ENCODE results near the gene CAP2. TPM values are rescaled to one million over a fixed set of nuclear protein-coding genes. Genes with fewer than 3 reads are reported as not detected.

The CAP2 gene
- total RNA-seq, 1 experiment from 2014 or later = 37.0 TPM

- no peak for ATAC-seq
- intact Hi-C loops (cut with micrococcal nuclease; ENCODE audit: unreplicated experiment) (no loop called here), in situ Hi-C loops (cut with HindIII; ENCODE audit: low pct_unique_long_range_greater_than_20kb, low sequenced_read_pairs) (no loop called here)
- Histone ChIP-seq H3K9me3 (ENCODE audit: control insufficient read depth, insufficient read depth, low read depth, low read length) (peaks cover 16% of the 10 kb centered on the region), H3K36me3 (ENCODE audit: control insufficient read depth, insufficient read depth, low read length) (no peaks in the 10 kb centered on the region), H3K27ac (ENCODE audit: low read length) (no peak overlapping the region), H3K4me3 (ENCODE audit: low read depth in 2 of 2, low read length in 2 of 2) (no peak overlapping the region), H3K4me1 (ENCODE audit: control insufficient read depth, insufficient read depth, low read length) (no peaks in the 10 kb centered on the region), H3K27me3 (ENCODE audit: control insufficient read depth, insufficient read depth, low read length) (no peaks in the 10 kb centered on the region)
- no peak for DNase-seq (ENCODE audit: low read depth, low spot score)
- ChIA-PET CTCF (no interaction called here), POLR2A (no interaction called here)
- no peak for TF ChIP-seq CTCF (IDR thresholded peaks at IDR 0.05)
- TF ChIP-seq POLR2AphosphoS5 (IDR thresholded peaks at IDR 0.05; ENCODE audit: low read depth, low read length) = no peak
- TF ChIP-seq REST (IDR thresholded peaks at IDR 0.05; ENCODE audit: insufficient read depth in 1 of 2, low read depth in 2 of 2, low read length in 1 of 2) = no peak
- no peak for TF ChIP-seq TCF7L2 (IDR thresholded peaks at IDR 0.05; ENCODE audit: low read depth, low read length)
- TF ChIP-seq SIN3A (IDR thresholded peaks at IDR 0.05; ENCODE audit: borderline replicate concordance, insufficient read depth, low read depth, low read length) = no peak
- no TSS peak for BruUV-seq (replicated peaks)
Measured at GRCh38 chr6:17562636-17563035, 169.2 kb downstream of the CAP2 start.

GRCh38 chr6:17565399-17565798 is 172.0 kb downstream of the CAP2 start:
- DNase-seq (ENCODE audit: low read depth, low spot score) (no peak), ATAC-seq (no peak)
- no peaks in the 10 kb centered on the region for H3K27me3 ChIP-seq (ENCODE audit: control insufficient read depth, insufficient read depth, low read length)
- no TSS peak for BruUV-seq (replicated peaks)
- intact Hi-C loops (cut with micrococcal nuclease; ENCODE audit: unreplicated experiment) = no loop called here
- CTCF ChIA-PET = no interaction called here
- no peak overlapping the region for H3K27ac ChIP-seq (ENCODE audit: low read length)
- POLR2A ChIA-PET = no interaction called here
- H3K4me1 ChIP-seq (ENCODE audit: control insufficient read depth, insufficient read depth, low read length) = no peaks in the 10 kb centered on the region
- H3K4me3 ChIP-seq (ENCODE audit: low read depth in 2 of 2, low read length in 2 of 2) = no peak overlapping the region
- TF ChIP-seq TCF7L2 (IDR thresholded peaks at IDR 0.05; ENCODE audit: low read depth, low read length) = no peak
- TF ChIP-seq REST (IDR thresholded peaks at IDR 0.05; ENCODE audit: insufficient read depth in 1 of 2, low read depth in 2 of 2, low read length in 1 of 2) = no peak
- TF ChIP-seq POLR2AphosphoS5 (IDR thresholded peaks at IDR 0.05; ENCODE audit: low read depth, low read length) = no peak
- no peak for TF ChIP-seq CTCF (IDR thresholded peaks at IDR 0.05)
- TF ChIP-seq SIN3A (IDR thresholded peaks at IDR 0.05; ENCODE audit: borderline replicate concordance, insufficient read depth, low read depth, low read length) = no peak
- no peaks in the 10 kb centered on the region for H3K36me3 ChIP-seq (ENCODE audit: control insufficient read depth, insufficient read depth, low read length)
- in situ Hi-C loops (cut with HindIII; ENCODE audit: low pct_unique_long_range_greater_than_20kb, low sequenced_read_pairs) = no loop called here
- peaks cover 16% of the 10 kb centered on the region for H3K9me3 ChIP-seq (ENCODE audit: control insufficient read depth, insufficient read depth, low read depth, low read length)
